HG02870 (cell line): Measurements from ENCODE around the gene KCNJ6.
"Not testable (repeated sequence)": the region's sequence is repeated elsewhere in the genome, so short reads cannot be mapped to it uniquely, and the experiment has no call there.

Experiments used
- ATAC-seq: cut with Tn5 transposase; IDR thresholded peaks from one replicate; pipeline ENCODE4 v1.9.1; 2021; ENCODE audit warnings: mild to moderate bottlenecking, moderate library complexity; ENCODE audit not compliant: unreplicated experiment

Gene KCNJ6

DNA sequence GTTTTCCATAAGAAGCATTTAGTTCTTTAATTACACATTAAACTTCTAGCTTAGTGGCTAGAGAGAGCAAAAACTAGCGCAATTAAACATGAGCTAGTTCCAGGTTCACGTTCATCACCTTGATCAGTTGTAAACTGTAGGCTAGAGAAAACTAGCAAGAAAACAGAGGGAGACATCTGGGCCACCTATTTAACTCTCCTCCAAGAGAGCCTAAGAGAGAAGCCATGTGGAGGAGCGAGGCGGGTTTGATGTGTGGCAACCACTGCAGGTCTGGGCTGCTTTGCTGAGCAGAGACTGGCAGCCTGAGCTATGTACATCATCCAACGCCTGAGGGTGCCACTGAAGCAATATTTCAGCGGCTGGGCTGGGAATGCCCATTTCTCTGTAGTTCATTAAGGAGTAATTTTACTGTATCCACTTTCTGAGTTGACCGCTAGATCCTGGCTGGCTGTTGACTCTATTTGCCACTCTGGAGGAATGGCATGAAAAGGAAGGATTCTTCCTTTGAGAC, 296.7 kb downstream of the KCNJ6 start:
- no peak for ATAC-seq

DNA sequence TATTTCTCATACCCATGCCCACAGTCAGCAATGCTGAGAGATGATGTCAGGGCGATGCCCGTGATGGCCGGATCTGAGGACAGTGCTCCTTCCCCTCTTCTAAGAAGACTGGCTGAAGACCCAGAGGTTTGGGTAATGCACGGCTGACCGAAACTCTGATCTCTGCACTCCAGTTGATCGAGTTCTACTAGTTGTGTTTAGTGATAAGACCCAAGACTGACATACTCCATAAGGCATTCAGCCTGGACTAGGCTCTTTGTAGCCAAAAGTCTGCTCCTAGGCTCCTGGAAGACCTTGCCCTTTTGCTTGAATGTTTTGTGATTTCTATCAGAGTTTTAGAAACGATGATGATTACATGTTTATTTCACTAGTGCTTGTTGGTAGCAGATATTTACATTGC, 298.2 kb downstream of the KCNJ6 start:
- no peak for ATAC-seq

DNA sequence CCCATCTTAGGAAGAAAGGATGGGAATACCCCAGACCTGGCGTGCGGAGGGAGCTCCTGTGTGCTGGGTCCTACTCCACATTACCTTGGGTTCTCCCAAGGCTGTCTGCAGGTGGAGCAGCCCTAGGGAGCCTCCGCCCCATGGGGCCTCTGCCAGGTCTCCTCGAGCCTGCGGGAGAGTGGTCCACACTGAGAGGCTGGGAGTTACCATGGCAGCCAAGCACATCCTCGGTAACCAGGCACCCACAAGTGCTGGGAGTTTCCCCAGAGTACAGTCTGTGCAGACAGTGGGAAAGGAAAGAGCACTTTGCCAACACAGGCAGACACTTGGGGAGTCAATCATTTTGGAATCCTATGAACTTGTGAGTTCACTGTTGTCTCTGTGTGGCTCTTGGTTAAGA, 300.3 kb downstream of the KCNJ6 start:
- ATAC-seq = no peak

DNA sequence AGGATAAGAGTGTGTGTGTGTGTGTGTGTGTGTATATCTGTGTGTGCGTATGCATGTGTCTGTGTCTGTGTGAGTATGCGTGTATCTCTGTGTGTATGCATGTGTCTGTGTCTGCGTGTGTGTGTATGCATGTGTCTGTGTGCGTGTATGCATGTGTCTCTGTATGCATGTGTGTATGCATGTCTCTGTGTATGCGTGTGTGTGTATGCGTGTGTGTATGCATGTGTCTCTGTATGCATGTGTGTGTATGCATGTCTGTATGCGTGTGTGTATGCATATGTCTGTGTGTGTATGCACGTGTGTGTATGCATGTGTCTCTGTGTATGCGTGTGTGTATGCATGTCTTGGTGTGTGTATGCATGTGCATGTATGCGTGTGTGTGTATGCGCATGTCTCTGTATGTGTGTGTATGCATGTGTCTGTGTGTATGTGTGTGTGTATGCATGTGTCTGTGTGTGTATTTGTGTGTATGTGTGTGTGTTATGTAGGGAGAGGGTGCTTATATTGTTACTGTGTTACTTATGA, 301.8 kb downstream of the KCNJ6 start:
- no peak for ATAC-seq

DNA sequence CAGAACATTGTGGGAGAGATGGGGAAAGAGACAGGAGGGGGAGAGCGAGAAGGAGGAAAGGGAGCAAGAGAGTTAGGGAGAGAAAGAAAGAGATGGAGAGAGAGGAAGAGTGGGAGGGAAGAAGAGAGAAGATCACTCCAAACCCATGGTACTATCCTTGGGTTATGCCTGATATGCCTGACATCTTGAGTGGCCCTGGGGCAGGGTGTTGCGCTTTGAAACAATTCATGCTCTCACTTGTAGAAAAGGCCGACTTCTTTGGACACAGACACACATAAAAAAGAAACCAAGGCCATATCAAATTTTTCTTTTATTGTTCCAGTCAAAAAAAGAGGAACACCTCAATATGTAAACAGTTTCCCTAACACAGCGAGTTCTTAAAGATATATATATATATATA, 309.2 kb downstream of the KCNJ6 start:
- no peak for ATAC-seq

DNA sequence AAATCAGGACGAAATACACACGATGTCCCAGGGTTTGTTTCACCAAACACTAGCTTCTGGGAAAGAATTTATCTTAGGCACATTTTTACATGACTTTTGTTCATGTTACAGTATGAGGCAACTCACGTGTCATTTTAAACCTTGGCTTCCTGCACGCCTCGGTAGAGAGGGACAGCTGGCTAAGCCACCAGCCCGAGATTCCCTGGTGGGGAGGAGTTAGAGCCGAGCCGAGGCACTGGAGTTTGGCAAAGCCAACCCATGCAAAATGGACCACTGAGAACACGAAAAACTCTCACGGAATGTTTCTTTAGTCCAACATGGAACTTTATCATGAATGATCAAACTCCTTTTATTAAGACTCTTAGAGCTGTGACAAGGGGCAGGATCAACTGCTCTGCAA, 309.7 kb downstream of the KCNJ6 start:
- ATAC-seq = no peak

GRCh38 chr21:37605006-37605405, 311.3 kb downstream of the KCNJ6 start:
- no peak for ATAC-seq

GRCh38 chr21:37603129-37603528, 313.1 kb downstream of the KCNJ6 start:
- no peak for ATAC-seq

DNA sequence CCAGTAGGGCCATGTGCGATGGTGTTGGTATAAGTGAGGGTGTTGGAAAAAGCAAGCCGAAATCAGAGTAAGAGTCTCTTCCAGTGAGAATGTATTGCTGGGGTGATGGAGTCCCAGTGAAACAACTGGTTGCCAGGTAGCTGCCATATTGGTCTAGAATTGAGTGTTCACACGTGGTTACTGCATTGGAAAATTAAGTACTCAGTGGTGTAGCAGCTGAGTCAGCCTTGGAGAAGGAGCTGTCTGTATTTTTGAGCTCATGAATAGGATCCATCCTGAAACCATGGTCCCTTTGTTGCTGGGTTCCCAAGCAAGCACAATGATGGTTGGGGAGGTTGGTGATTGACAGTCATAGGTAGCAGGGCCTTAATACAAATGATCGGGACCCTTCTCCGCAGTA, 314.3 kb downstream of the KCNJ6 start:
- no peak for ATAC-seq

GRCh38 chr21:37601027-37601426, 315.2 kb downstream of the KCNJ6 start:
- no peak for ATAC-seq

- ATAC-seq = no peak
These were observed 320.3 kb downstream of the KCNJ6 start for GRCh38 chr21:37595944-37596343.

GRCh38 chr21:37594472-37594951, 321.7 kb downstream of the KCNJ6 start:
- no peak for ATAC-seq

GRCh38 chr21:37593740-37594471, 322.4 kb downstream of the KCNJ6 start:
- no peak for ATAC-seq

- ATAC-seq = no peak
These were observed 323.2 kb downstream of the KCNJ6 start for GRCh38 chr21:37593015-37593414.

GRCh38 chr21:37592496-37592895, 323.8 kb downstream of the KCNJ6 start:
- ATAC-seq = no peak

DNA sequence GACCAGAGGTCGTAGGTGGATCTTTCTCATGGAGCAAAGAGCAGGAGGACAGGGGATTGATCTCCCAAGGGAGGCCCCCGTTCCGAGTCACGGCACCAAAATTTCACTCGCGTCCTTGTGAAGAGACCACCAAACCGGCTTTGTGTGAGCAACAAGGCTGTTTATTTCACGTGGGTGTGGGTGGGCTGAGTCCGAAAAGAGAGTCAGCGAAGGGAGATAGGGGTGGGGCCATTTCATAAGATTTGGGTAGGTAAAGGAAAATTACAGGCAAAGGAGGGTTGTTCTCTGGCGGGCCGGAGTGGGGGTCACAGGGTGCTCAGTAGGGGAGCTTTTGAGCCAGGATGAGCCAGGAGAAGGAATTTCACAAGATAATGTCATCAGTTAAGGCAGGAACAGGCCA, 324.3 kb downstream of the KCNJ6 start:
- ATAC-seq = not testable (repeated sequence)

GRCh38 chr21:37590836-37591235, 325.4 kb downstream of the KCNJ6 start:
- not testable (repeated sequence) for ATAC-seq

- ATAC-seq = not testable (repeated sequence)
These were observed 327.6 kb downstream of the KCNJ6 start for GRCh38 chr21:37588644-37589043.

GRCh38 chr21:37587635-37588177, 328.6 kb downstream of the KCNJ6 start:
- no peak for ATAC-seq

GRCh38 chr21:37587203-37587602, 329.1 kb downstream of the KCNJ6 start:
- no peak for ATAC-seq

- ATAC-seq = no peak
These were observed 333.7 kb downstream of the KCNJ6 start for GRCh38 chr21:37582590-37582989.

- ATAC-seq = no peak
These were observed 335.6 kb downstream of the KCNJ6 start for GRCh38 chr21:37580666-37581065.
